Esophagus (tissue), 2 donors: ENCODE data around the gene SALL3. TPM values are rescaled to one million over a fixed set of nuclear protein-coding genes. Genes with fewer than 3 reads are reported as not detected.

Experiments used
- H3K27ac ChIP-seq, 2 donors: one replicate each; pipeline ENCODE4 v1.5.1; 2013; ENCODE audit warnings: low read depth in 2 of 2, mild to moderate bottlenecking in 2 of 2, inconsistent platforms in 1 of 2, low read length in 1 of 2, moderate library complexity in 1 of 2
- H3K27me3 ChIP-seq, 2 donors: one replicate each; pipeline ENCODE4 v1.6.1; 2013; ENCODE audit warnings: low read length in 2 of 2, control low read depth in 1 of 2, mild to moderate bottlenecking in 1 of 2; ENCODE audit not compliant: insufficient read depth in 2 of 2, control insufficient read depth in 1 of 2
- H3K36me3 ChIP-seq, 2 donors: one replicate each; pipeline ENCODE4 v1.6.1; 2013; ENCODE audit warnings: low read length in 1 of 2; ENCODE audit not compliant: control insufficient read depth in 2 of 2, insufficient read depth in 2 of 2
- H3K4me1 ChIP-seq, 2 donors: one replicate each; pipeline ENCODE4 v1.6.1; 2013; ENCODE audit warnings: low read length in 1 of 2; ENCODE audit not compliant: control insufficient read depth in 2 of 2, insufficient read depth in 2 of 2
- H3K4me3 ChIP-seq, 2 donors: one replicate each; pipeline ENCODE4 v1.5.1; 2013; ENCODE audit warnings: low read length in 2 of 2, mild to moderate bottlenecking in 2 of 2, low read depth in 1 of 2, moderate library complexity in 1 of 2
- H3K9me3 ChIP-seq, 2 donors: one replicate each; pipeline ENCODE4 v1.6.1; 2013; ENCODE audit warnings: mild to moderate bottlenecking in 2 of 2, low read depth in 1 of 2, low read length in 1 of 2, moderate library complexity in 1 of 2; ENCODE audit not compliant: control insufficient read depth in 2 of 2, insufficient read depth in 1 of 2
- WGBS, 2 donors: extraction: QIAGEN DNeasy Blood & Tissue Kit; methylation state at CpG; one replicate each; pipeline ENCODE4 v1.1.7; 2013; 5-methylcytosine and 5-hydroxymethylcytosine counted together
- polyA plus RNA-seq, 2 donors: library from polyadenylated mRNA; stranded (reverse); fragments of 200-250 nt; gene quantifications; one replicate each; pipeline ENCODE4 v1.2.3, GENCODE V29; 2013
- donor health status: healthy with polysubstance abuse.
- donor health status: Bipolar disorder and iron deficiency.

The SALL3 gene
- polyA plus RNA-seq, 2 donors = not detected

DNA sequence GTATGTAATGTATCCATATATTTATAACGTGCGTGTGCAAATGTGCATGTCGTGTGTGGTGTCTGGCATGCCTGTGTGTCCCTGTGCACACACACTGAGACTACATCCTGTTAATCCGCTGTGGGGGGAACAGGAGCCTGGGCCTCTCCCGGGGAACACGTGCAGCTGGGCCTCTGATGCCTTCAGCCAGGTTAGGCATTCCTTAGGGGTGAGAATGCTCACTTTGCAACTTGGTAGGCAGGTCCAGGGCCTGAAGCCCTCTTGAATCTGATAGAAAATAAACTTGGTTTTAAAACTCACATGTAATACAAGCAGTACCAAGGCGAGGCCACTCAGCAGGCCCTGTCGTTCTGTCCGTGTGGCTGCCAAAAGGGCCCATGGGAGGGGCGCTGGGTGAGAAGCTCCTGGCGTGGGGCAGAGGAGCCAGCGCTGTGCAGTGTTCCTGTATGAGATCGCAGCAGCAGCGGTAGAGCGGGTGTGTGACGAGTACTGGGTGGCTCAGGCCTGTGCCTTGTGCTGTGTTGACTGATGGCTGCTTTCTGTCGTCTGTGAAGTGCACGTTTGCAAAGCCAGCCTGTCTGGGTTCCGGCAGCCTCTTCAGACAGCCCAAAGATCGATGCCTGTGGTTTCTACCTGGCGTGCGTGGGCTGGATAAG is 16.2 kb downstream of the SALL3 start:
- 67 to 81% methylated on average over 22 of the region's 22 CpGs for WGBS, 2 donors
- H3K9me3 ChIP-seq = peaks cover 3 to 9% of the 10 kb centered on the region in 2 donors
- no peak overlapping the region for H3K27ac ChIP-seq
- H3K27me3 ChIP-seq = no peaks in the 10 kb centered on the region
- no peaks in the 10 kb centered on the region for H3K36me3 ChIP-seq
- no peaks in the 10 kb centered on the region for H3K4me1 ChIP-seq
- H3K4me3 ChIP-seq = no peak overlapping the region

DNA sequence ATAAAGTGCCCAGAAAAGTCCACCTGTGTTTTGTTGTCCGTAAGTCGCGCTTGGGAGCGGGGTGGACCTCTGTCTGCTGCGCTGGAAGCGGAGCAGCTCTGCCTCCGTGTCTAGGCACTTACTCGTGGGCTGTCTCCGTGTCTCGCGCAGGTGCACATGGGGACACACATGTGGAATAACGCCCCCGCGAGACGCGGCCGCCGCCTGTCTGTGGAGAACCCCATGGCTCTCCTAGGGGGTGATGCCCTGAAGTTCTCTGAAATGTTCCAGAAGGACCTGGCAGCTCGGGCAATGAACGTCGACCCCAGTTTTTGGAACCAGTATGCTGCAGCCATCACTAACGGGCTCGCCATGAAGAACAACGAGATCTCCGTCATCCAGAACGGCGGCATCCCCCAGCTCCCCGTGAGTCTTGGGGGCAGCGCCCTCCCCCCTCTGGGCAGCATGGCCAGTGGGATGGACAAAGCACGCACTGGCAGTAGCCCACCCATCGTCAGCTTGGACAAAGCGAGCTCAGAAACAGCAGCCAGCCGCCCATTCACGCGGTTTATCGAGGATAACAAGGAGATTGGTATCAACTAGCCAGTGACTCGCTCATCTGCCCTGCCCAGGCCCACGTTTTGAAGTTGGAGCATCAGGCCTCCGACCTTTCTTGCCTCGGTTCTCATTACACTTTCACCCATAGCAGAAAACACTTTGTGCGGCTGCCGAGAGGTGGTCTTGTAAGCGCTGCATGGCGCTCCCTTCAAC is 17.3 kb downstream of the SALL3 start:
- WGBS, 2 donors = 91 to 94% methylated on average over 44 of the region's 44 CpGs
- Histone ChIP-seq H3K4me3 (no peak overlapping the region), H3K27ac (no peak overlapping the region), H3K36me3 (no peaks in the 10 kb centered on the region), H3K9me3 (peaks cover 3 to 9% of the 10 kb centered on the region in 2 donors), H3K4me1 (no peaks in the 10 kb centered on the region), H3K27me3 (no peaks in the 10 kb centered on the region)

DNA sequence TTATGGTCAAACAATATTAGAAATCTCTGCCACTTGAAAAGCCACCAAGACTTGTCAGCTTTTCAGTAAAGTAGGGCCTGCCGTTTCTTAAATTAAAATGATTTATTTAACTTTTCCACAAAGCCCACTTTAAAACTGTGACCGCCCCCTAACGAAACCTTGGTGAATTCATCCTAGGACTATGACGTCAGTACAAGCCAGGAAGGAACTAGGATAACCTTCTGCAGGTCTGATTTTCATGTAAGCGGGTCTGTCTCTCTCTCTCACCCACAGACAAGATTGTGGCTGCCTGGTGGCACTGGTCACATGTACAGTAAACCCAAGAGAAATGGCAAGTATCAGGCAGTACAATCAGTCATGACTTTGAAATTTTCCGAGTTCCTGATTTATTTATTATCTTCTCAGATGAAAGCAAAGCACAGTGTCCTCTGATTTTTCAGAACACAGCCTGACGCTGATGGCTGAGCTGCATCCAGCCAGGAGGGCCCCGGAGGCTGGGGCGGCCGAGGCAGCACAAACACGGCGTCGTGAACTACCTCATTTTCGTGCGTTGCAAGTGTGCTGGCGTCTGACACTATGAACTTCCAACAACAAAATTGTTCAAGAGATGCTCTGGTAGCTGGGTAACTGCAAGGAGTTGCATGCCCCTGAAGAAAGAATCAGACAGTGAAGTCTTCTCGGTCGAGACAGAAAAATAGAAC is 18.9 kb downstream of the SALL3 start:
- peaks cover 3% of the 10 kb centered on the region in 2 donors for H3K9me3 ChIP-seq
- no peaks in the 10 kb centered on the region for H3K27me3 ChIP-seq
- 80 to 81% methylated on average over 18 of the region's 18 CpGs for WGBS, 2 donors
- no peak overlapping the region for H3K4me3 ChIP-seq
- H3K36me3 ChIP-seq = no peaks in the 10 kb centered on the region
- no peak overlapping the region for H3K27ac ChIP-seq
- no peaks in the 10 kb centered on the region for H3K4me1 ChIP-seq

DNA sequence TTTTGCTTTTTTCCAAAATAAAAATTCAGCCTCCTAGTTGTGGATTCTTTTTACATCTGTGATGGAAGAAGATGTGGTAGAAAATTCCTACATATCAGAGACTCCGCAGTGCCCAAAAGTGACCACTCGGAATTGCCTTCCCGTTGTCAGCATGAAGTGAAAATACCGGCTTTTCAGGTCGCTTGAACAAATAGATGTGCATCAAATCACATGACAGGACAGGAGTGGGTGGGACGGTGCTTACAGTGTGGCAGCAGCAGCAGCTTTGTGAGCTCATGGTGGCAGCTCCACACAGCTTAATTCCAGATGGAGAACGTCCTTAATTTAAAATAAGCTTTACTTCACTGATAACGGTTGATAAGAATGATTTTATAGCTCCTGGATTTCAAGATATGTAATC is 20.3 kb downstream of the SALL3 start:
- Histone ChIP-seq H3K9me3 (no peaks in the 10 kb centered on the region), H3K4me1 (no peaks in the 10 kb centered on the region), H3K36me3 (no peaks in the 10 kb centered on the region), H3K27me3 (no peaks in the 10 kb centered on the region), H3K27ac (no peak overlapping the region), H3K4me3 (no peak overlapping the region)
- WGBS, 2 donors = 42 to 45% methylated on average over 8 of the region's 8 CpGs

DNA sequence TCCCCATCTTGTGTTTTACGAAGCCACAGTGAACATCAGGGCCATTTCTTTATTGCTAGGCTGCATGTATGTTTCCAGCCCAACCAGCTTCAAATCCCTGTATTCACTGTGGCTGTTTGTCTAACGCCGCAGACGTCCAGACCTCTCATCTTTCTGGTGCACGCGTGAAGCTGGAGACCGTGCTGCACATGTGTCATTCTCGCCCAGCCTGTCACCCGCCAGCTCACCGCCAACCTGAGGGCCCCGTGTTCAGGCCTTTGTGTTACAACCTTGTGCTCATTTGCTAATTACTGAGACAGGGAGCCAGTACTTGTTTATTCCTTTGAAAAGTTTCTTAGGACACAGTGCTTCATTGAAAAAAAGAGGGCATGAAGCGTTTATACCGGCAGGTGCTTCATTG is 21.4 kb downstream of the SALL3 start:
- Histone ChIP-seq H3K27me3 (no peaks in the 10 kb centered on the region), H3K4me1 (no peaks in the 10 kb centered on the region), H3K36me3 (no peaks in the 10 kb centered on the region), H3K4me3 (no peak overlapping the region), H3K9me3 (no peaks in the 10 kb centered on the region), H3K27ac (no peak overlapping the region)
- 67 to 76% methylated on average over 13 of the region's 13 CpGs for WGBS, 2 donors

DNA sequence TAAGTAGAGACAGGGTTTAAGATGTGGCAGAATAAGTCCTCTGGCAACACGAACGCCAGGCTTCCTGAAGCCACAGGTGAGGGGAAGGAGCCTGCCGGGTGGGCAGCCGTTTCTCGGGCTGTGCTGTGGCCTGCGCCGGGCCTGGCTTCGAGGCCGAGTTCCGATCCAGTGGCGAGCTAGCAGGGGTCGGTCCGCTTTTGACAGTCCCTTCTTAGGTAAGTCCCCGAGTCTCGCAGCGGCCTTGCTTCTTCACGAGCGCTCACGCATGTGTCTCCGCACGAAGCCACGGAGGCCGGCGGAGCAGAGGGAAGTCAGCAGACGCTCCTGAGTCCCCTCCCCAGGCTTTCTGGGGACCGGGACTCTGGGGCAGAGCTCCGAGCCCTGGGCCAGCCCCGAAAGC is 26.0 kb downstream of the SALL3 start:
- Histone ChIP-seq H3K9me3 (no peaks in the 10 kb centered on the region), H3K36me3 (no peaks in the 10 kb centered on the region), H3K4me1 (no peaks in the 10 kb centered on the region), H3K4me3 (no peak overlapping the region), H3K27me3 (no peaks in the 10 kb centered on the region), H3K27ac (no peak overlapping the region)
- 89 to 92% methylated on average over 28 of the region's 28 CpGs for WGBS, 2 donors

DNA sequence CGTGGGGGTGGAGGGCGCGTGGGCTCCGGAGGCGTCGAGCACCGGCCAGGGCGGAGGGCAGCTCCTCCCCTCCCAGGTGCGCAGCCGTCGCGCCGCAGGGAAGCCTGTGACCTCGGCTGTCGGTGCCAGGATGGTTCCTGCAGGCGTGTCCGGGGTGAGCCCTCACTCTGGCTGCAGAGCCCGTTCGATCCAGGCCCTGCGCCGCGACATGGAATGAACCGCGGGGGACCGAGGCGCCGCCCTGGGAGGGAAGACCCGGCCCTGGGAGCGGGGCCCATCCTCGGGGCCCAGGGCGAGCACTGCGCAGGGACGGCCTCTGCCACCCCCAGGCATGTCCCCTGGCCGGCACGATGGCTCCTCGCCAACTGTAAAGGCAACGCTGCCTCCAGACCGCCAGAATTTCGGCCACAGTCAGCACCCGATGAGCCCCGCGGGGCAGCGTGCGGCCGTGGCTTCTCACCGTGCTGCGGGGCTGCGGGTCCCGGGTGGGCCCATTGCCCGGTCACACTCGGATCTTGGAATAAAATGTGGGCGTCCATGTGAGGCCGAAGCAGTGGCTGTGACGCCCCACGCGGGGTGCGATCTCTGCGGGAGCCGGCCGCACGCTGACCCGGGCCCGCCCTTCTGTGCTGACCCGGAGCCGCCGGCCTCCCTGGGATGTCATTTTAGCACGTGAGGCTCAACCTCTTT is 26.6 kb downstream of the SALL3 start:
- Histone ChIP-seq H3K36me3 (no peaks in the 10 kb centered on the region), H3K4me3 (no peak overlapping the region), H3K4me1 (no peaks in the 10 kb centered on the region), H3K27me3 (no peaks in the 10 kb centered on the region), H3K27ac (no peak overlapping the region), H3K9me3 (no peaks in the 10 kb centered on the region)
- WGBS, 2 donors = 87 to 89% methylated on average over 61 to 67 of the region's 67 CpGs

DNA sequence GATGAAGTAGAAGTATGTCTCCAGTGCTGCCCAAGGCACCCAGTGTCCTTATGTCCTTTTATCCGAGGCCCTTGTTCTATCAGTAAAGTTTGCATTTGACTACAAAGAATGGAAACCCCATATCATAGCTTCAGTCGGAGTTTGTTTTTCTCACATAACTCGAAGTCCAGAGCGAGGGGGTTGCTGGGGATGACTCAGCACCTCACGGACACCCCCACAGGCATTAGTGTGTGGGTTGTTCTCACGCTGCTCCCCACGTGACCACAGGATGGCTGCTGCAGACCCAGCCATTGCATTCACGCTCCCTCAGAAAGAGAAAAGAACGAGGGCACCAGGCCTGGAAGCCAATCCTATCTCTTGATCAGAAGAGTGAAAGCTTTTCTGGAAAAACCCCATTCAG is 27.8 kb downstream of the SALL3 start:
- Histone ChIP-seq H3K4me3 (no peak overlapping the region), H3K9me3 (no peaks in the 10 kb centered on the region), H3K4me1 (no peaks in the 10 kb centered on the region), H3K27ac (no peak overlapping the region), H3K27me3 (no peaks in the 10 kb centered on the region), H3K36me3 (no peaks in the 10 kb centered on the region)
- WGBS, 2 donors = 81 to 85% methylated on average over 9 of the region's 9 CpGs

DNA sequence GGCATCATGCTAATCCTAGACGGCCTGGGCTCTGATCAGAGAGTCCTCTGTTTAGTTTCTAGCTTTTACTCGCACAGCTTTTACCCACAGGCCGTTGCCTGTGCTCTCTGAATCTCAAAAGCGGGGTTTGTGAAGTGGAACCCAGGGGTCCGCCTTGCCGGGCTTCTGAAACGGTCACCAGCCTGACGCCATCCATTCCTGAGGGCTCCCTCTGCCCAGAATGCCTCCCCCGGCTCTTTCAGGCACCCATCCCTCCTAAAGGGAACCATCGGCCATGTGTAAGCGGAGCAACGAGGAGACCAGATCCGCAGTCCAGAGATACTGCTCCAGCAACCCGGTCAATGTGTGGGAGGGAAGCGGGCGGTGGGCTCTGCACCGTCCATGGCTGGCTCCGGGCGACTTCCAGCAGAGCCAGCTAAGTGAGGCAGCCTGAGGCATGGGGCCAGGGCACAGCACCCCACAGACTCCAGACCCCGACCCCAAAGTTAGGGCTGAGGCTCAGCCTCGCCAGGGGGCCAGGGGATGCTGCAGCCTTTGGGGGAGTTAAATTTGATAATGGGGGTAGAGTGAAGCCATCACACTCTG is 28.8 kb downstream of the SALL3 start:
- no peaks in the 10 kb centered on the region for H3K27me3 ChIP-seq
- H3K4me3 ChIP-seq = no peak overlapping the region
- no peaks in the 10 kb centered on the region for H3K36me3 ChIP-seq
- no peaks in the 10 kb centered on the region for H3K4me1 ChIP-seq
- H3K27ac ChIP-seq = no peak overlapping the region
- 89 to 92% methylated on average over 21 of the region's 21 CpGs for WGBS, 2 donors
- H3K9me3 ChIP-seq = no peaks in the 10 kb centered on the region
